GM18499 (cell line): ENCODE results near the gene ZDHHC14.
"Not testable (repeated sequence)": the region's sequence is repeated elsewhere in the genome, so short reads cannot be mapped to it uniquely, and the experiment has no call there.

Experiments used
- ATAC-seq: cut with Tn5 transposase; IDR thresholded peaks from one replicate; pipeline ENCODE4 v1.9.1; 2021; ENCODE audit warnings: moderate number of reproducible peaks; ENCODE audit not compliant: insufficient read depth, unreplicated experiment

The ZDHHC14 gene

DNA sequence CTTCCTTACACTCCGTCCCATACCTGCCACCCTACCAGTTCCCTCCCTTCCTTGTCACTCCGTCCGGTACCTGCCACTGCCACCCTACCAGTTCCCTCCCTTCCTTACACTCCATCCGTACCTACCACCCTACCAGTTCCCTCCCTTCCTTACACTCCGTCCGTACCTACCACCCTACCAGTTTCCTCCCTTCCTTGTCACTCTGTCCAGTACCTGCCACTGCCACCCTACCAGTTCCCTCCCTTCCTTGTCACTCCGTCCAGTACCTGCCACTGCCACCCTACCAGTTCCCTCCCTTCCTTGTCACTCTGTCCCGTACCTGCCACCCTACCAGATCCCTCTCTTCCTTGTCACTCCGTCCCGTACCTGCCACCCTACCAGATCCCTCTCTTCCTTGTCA lies 310.6 kb downstream of the ZDHHC14 start:
- ATAC-seq = not testable (repeated sequence)

DNA sequence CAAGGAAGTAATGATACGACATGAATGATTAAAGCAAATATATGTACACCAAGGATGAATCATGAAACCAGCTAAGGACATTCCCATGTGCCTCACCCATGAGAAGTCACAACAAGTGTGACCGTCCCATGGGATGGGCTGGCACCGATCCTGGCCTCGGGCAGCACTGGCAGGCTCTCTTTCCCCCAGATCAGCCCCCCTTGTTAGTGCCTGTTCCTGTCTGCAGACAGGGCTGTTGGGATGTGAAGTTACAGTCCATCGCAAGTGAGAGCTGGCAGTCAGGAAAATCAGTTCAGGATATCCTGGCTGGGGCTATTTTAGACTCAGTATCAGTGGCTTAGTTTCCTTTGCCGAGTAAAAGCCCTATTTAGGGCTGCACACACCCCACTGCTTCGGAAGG lies 312.9 kb downstream of the ZDHHC14 start:
- ATAC-seq = no peak

DNA sequence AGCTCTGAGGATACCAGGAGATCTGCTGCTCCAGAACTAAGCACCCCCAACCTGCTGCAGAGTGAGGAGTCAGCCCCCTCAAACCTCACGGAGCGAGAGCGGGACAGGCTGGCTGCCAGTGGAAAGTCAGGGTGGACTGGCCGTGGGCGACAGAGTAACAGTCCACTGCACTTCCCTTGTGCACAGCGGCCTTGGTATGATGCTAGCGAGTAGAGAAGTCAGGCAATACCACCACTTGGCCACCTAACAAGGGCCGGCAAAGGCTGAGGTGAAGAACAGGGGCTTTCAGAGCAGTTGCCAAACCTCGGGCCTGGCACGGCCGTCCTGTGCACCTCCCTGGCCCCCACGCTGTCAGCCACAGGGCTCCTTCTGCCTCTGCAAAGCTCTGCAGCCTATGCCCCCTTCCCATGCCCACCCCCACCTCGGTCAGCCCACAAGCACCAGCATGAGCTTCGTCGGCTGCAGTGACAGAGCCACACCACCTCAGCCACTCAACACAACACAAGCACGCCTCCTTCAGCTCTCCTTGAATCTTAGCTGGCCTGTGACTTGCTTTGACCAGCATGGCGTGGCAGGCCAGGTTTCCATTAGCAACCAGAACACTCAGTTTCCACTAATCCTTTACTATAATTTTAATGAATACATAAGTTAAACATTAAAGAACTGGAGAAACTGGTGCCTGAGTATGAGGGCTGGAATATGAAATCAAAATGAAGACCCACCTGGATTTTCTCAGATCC lies 314.5 kb downstream of the ZDHHC14 start:
- no peak for ATAC-seq

DNA sequence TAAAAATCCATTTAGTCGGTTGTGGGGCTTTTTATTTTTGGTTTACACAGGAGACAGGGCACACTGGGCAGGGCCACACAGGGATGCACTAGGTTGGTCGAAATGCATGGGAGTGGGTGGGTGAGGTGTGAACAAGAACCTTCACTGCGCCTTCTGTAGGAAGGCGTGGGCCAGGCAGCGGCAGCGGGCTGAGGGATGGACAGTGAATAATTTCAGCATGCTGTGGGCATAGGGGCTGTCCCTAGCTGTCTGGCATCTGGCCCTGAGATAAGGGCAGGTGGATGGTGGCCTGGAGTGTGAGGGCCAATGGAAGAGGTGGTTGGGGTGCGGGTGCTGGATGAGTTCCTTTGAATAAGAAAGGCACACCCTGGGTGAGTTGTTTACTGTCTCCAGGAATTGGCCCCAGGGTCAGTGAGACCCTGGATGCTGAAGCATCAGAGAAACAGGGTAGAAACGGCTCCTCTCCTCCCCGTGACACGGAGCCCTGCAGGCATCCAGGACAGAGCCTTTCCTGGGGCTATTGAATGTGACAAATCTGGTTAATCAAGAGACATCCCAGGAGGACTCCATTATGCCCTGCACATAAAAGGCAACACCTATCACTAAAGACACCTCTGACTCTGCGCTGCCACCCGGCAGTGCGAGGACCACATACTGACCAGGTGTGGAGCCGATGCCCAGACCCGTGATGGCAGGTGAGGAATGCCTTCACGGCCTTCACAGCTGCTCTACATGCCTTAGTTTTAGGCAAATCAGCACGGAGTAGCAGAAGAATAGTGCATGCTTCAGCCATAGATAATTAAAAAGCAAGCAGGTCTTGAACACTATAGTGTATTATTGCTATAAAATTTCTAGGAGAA lies 319.0 kb downstream of the ZDHHC14 start:
- ATAC-seq = no peak

DNA sequence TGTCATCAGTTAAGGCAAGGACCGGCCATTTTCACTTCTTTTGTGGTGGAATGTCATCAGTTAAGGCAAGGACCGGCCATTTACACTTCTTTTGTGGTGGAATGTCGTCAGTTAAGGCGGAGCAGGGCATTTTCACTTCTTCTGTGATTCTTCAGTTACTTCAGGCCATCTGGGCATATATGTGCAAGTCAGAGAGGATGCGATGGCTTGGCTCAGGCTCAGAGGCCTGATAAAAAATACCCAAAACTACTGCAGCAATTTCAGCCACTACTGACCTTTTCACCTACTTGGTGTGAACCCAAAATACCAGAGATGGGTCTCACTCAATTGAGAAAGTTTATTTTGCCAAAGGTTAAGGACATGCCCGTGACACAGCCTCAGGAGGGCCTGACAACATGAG lies 325.4 kb downstream of the ZDHHC14 start:
- not testable (repeated sequence) for ATAC-seq

DNA sequence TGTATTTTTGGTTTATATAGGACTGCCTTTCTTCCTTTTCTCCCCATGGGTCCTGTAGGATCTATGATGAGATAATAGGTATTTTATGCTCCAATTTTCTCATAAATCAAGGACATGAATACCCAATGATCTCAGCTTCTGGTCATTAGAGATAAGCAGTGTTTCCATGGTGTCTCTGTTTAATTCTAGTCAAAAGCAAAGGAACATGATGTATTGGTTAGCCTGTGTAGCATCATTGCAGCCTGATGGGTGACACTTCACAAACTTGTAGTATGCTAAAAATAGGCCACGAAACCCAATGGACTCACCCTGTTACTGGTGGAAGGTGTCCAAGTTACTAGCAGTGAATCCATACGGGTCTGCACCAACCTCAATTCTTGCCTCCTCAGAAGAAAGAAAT lies 325.9 kb downstream of the ZDHHC14 start:
- no peak for ATAC-seq

DNA sequence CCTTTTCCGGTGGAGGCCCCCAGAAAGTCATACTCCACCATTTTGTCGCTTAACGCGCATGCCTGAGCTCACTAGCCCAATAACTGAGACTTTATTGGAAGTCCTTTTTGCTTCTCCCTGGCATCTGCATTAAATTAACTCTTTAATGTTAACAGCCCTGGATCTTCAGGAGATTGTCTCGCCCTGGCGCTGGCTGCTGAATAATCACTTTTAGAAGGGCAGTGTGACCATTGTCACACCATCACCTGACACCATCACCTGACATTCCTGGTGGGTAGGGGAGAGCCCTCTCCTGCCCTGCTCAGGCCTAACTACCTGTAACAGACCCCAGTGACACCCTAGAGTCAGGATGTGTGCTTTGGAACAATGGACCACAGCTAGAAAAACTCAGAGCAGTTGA lies 326.6 kb downstream of the ZDHHC14 start:
- ATAC-seq = no peak

DNA sequence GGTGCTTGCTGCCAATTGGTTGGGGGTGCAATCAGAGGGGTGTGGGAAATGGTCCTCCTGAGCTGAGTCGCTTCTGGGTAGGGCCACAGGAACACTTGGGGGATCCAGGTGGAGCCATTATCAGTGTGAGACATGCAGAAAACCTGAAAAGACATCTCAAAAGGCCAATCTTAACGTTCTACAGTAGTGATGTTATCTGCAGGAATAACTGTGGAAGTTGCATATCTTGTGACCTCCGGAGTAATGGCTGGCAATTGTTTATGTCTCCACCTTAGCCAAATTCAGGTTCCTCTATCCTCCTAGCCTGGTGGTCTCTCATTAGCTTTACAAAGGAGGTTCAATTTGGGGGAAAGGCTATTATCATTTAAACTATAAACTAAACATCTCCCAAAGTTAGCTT lies 327.2 kb downstream of the ZDHHC14 start:
- no peak for ATAC-seq

DNA sequence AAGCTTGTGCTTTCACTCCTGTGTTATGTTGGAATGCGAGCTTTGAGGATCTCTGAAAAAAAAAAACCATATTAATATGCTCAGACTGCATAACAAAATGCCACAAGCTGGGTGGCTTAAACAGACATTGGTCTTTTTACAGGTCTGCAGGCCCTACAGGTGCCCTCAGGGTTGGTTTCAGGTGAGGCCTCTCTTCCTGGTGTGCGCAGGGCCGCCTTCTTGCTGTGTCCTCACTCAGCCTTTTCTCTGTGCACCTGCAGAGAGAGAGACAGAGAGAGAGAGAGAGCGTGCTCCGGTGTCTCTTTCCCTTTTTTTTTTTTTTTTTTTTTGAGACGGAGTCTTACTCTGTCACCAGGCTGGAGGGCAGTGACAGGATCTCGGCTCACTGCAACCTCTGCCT lies 327.9 kb downstream of the ZDHHC14 start:
- ATAC-seq = no peak

DNA sequence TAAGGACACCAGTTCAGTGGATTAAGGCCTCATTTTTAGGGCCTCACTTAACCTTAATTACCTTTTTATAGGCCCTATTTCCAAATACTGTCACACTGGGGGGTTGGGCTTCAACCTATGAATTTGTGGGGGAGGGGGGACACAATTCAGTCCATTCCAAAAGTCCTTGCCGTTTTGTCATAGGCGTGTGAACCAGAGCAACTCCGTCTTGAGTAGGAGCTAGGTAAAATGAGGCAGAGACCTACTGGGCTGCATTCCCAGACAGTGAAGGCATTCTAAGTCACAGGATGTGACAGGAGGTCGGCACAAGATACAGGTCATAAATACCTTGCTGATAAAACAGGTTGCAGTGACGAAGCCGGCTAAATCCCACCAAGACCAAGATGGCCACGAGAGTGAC lies 328.6 kb downstream of the ZDHHC14 start:
- ATAC-seq = no peak

DNA sequence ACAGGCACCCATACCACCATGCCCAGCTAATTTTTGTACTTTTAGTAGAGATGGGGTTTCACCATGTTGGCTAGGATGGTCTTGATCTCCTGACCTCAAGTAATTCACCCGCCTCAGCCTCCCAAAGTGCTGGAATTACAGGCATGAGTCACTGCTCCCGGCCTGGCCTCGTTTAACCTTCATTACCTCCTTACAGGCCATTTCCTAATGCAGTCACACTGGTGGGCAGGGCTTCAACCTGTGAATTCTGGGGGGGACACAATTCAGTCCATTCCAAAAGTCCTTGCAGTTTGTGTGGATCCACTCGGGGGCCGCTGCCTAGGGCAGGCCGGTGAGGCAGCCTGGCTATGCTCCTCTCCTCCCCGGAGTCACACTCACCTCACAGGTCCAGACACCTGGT lies 329.6 kb downstream of the ZDHHC14 start:
- no peak for ATAC-seq

DNA sequence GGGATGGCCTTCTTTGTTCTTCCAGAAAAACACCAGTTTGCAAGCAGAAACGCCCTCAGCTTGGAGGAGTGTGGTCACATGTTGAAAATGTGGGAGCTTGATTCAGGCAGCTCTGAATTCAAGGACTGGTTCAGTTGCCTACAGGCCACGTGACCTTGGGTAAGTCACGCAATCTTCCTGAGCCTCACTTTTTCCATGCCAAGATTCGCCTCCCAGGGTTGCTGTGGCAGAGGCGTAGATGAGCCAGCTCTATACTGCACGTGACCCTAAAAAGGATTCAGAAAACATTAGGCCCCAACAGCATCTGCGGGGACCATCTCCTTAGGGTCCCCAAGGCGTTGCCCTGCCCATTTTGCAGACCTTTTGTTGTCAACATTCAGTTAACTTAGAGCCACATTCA lies 330.1 kb downstream of the ZDHHC14 start:
- no peak for ATAC-seq

DNA sequence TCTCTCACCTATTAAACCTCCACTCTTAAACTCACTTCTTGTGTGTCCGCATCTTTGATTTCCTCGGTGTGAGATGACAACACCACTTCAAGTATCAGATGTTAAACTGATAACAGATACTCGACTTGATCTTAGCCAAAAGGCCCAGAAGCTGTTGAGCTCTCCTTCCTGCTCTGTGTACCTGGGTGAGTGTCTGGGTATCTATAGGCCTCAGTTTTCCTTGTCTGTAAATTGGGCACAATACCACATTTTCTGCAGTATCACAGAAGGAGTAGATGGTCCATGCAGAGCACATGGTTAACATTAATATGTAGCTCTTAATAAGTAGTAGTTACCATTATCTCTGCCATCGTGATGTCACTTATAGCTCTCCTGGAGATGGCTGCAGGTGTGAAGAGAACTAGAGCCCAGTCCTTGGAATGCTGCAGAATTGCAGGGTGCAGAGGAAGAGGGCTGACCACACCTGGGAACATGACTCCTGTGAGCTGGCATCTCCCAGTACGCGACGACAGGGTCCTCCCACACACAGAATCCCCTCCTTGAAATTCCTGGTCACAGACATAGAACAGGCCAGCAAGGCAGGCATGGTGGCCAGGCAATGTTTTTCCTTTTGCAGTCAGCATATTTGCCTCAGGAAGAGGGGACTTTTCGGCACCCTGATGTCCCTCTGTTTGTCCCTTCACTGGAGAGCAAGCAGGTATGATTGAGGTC lies 331.8 kb downstream of the ZDHHC14 start:
- ATAC-seq = no peak

DNA sequence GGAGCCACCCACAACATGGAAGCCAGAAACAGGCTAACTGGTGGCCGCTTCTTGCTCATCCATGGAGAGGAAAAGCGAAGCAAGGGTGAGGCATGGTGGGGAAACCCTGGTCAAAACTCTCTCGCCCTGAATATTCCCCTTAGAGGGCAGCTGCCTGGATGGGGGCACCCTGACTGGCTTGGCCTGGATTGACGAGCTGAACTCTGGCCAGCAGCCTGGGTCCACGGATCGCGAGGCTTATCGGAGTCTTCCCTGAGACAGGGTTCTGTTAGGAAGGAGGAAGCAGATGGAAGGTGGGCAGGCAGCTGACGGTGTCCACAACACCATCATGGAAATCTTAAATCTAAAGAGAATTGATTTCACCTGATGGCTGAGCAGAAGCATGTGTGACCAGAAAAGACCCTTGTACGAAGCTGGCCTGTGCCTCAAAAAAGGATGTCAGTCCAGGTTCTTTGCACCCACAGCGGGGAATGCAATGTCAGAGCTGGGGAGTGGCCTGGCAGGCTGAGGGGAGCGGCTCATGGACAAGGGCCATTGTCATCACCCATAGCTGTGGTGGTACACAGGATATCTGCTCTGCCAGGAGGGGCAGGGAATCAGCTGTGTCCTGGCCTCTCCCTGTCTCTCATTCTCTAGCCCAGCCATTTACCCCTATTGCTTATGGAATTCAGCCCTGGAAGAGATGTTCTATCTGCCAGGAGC lies 332.6 kb downstream of the ZDHHC14 start:
- no peak for ATAC-seq

DNA sequence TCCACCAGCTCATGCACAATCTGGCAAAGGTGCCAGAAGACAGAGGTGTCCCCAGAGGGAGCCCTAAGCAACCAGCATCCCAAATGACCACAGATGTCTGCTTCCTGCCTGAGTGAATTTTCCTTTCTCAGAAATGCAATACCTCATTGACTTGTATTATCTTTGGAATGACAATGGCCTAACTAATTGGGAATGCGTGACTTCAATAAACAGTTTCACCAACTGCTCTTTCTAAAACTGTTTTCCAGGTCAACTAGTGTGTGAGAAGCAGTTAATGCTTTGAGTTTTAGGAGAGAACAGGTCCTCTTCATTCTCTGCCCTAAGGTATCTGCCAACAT lies 333.1 kb downstream of the ZDHHC14 start:
- ATAC-seq = no peak

DNA sequence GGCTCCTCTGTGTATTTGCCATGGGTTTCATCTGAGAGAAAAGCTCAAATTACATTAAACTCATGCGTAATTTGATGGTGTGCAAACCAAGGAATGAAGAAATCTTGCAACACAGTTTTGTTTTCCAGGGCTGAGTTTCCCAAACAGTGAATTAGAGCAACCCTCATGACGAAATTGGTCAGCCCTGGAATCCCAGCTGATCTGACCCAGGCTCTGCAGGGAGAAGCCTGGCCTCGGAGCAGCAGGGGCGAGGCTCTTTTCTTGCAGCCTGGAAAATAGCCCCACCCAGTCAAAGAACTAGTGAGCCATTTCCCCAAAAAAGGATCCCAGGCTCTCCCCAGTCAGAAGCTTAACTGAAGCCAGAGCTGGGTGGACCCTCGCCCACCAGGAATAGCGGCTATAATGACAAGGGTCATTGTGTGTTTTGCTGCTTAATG lies 334.8 kb downstream of the ZDHHC14 start:
- ATAC-seq = no peak

DNA sequence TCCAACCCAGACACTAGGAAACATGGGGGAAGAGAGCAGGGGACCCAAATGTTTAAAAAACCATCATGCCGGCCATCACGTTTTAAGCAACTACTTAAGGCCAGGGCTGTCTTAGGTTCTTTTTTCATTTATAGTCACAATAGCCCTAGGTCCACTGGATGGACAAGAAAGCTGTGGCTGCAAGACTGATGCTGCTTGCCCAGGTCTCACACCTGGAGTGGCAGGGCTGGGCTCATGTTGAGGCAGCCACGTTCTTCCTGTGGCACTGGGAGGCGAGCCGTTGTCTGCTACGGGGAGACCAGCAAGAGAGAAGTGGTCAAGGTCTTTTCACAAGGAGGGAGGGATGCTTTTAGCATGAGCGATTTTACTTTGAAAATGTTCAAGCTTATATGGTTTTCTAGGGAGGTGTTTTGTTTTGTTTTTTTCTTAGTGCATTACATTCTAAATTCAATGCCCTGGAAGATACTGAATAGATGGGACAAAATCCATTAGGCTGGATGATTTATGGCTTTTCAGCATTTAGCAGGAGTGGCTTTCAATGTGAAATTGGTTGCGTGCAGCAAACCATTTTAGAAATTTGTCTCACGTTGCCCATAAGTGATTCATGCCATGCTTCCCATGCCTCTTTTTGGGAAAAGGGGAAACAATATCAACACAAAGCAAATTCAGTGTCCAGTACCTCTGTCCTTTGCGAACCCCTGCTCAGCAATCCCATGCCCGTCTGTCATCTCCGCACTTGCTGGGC lies 335.4 kb downstream of the ZDHHC14 start:
- no peak for ATAC-seq

DNA sequence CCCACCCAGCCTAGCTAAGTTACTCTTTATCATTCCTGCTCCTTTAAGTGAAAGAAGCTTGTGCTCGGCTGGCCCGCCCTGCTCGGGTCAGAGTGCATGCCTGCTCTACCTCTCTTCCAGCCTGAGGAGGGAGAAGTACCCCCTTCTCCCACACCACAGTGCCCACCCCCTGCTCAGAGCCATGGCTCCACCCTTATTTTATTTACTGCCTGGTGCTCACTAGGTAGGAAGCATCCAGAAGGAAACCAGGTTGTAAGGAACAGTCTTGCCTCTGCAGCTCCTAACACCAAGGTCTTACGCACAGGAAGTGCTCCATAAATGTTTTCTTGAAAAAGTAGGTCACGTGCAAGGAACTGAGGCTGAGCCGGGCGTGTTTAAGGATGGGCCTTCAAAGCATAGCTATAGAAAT lies 336.4 kb downstream of the ZDHHC14 start:
- no peak for ATAC-seq

DNA sequence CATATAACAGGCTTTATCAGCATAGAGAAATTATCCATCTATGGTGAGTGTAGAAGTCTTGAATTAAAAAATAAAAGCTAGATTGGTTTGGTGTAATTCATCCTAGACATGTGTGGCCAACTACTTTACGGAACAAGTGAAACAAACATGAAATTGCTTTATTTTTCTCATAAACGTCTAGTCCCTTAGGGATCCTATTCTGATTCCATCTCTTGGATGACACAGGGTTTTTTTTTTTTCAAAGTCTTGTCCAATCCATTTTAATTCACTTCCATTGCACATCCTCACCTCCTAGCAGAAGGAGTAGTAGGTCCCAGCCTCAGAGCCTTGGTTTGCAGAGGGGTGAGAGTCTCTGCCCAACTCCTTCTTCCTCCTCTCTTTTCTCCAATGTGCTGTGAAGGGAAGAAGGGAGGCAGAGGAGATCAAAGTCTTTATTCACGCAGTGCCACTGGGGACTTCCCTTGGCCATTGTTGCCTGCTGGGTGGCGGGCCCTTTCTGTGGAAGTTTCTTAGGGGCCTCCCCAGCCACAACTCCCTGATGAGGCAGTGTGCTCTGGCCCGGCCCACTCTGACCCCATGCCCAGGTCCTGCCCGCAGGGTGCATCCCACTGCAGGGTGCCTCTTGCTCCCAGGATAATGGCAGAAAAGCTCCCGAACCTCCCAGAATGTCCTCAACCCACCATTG lies 337.7 kb downstream of the ZDHHC14 start:
- no peak for ATAC-seq
